NCI-H2171 treated with DMSO at 0.1 percent for 48 hours (cell line): Measurements from ENCODE around the gene UNC5B.

Source experiments
- DNase-seq: peaks from one replicate; lab custom pipeline; 2025; lab: John Stamatoyannopoulos, UW

UNC5B gene

DNA sequence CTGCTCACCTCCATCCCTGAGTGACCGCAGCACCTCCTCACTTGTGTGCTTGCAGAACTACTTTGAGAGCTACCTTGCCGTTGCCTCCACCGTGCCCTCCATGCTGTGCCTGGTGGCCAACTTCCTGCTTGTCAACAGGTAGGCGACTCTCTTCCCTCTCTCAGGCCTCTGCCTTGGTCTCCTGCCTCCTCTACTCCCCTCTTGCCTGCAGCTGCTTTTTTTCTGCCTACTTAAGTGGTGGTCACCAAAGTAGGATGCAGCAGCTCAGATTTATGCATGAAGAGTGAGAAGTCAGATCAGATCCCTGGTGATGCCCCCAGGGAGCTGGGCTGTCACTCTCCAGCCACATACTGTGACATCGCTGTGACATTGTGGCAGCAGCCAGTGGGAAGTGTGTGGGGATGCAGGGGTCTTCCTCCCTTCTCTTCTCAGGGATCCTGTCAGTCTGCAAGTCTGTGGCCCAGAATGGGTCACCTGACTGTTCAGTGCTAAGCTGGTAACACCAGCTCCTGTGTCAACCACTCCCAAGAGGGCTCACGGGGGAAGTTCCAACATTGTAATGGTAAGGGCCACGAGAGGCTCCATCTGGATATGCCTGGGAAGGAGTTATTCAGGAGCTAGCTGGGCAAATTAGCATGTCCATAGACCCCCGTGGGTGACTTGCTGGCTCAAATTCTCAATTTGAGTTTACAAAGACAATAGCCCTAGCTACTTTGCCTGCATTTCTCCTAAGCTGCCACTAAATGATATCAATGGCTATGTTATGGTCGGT, 132.0 kb downstream of the UNC5B start:
- DNase-seq: peak; percentile 19

DNA sequence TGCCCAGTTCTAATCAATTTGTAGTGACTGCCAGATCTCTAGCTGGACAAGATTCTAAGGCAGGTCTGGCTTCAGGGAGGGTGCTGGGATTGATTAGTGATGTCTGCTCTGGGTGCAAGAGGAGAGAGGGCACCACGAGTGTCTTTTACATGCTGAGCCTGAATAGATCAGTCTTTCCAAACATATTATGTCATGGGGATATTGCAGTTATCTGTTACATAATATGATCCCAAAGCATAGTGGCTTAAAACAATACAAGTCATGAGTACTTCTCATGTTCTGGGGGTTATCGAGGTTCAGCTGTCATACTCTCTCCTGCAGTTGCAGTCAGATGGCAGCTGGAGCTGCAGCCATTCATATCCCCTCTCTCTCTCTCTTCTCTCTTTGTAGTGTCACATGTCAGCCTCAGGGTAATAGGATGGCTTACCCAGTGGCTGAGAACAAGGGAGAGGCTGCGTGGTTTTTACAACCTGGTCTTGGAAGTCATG, 132.7 kb downstream of the UNC5B start:
- peak; percentile 66 for DNase-seq

DNA sequence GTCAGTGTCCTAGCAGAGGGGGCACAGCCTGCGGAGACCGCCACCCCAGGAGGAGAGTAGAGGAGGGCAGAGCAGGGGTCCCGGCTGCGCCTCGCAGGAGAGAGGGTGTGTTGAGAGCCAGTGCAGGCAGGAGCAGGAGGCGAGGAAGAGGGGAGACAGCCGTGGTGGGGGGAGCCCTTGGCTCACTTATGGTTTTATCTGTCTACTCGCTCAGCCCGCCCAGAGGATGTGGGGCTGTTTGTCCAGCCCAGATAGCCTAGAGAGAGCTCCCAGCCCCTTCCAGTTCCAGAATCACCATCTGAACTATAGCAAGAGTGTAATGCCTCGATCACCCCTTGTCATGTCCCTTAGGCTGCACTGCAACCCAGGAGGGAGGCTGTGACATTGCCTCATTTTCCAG, 133.3 kb downstream of the UNC5B start:
- DNase-seq: no peak

DNA sequence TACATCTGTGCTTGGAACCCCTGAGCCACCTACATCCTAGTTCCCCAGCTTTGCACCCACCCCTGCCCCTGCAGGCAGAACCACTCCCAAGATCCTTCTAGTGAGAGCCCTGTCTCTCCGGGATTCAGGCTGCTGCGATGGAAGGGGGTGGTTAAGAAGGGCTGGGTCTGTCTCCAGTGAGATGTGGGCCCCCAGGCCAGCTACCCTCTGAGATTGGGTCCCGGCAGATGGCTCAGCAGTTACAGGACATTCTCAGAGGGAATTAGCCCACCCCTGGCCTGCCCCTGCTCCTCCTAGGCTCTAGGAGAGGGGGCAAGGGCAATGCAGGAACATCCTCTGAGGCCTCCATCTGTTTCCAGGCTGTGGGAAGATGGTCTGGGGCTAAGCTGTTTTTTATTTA, 134.4 kb downstream of the UNC5B start:
- DNase-seq: no peak

DNA sequence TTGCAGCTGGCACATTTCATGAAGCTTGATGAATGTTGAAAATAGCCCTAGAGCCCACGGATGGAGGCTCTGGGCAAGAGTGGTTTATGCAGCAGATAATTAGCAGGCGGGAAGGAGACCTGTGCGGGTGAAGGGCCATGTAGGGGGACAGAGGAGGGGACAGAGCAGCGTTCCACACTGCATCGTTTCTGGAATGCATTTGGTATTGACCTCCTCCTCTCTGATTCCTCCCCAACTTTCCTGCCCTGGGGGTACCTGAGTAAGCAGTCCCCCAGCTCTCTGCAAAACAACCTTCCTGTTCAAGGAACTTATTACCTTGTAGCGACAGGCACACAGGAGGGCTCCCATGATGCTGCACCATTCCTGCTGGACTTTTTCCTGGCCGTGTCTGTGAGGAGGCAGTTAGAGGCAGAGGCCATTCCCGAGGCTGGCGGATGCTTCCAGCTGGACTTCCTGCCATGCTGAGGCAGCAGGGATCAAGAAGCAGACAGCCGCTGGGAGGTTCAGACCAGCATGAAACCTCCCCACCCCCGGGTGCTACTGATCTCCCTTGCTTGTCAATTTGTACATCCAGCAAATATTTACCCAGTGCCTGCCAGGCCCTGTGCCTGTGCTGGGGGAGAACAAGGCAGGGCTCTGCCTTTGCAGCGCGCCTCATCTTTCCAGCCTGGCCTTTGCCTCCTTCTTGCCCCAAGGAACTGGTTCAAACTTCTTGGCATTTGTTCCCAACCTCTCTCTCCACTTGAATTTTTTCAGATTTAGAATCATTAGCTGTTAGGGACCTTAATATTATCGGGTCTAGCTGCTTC, 135.4 kb downstream of the UNC5B start:
- no peak for DNase-seq

DNA sequence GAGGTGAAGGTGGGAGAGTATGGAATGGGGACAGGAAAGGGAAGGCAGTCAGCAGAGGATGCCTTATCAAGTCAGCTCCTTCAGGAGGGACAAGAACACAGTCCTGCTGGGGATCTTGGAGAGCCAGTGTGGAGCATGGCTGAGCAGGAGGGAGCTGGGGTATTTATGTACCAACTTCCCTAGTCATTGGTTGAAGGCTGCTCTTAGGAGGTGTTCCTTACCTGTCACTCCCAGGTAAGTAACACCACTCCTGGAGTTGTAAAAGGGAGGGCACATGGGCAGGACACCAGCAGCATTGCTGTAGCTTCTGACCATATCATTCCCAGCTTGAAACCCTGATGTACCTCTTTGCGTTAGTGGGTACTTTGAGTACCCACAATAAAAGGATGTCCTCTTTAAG, 136.5 kb downstream of the UNC5B start:
- no peak for DNase-seq

DNA sequence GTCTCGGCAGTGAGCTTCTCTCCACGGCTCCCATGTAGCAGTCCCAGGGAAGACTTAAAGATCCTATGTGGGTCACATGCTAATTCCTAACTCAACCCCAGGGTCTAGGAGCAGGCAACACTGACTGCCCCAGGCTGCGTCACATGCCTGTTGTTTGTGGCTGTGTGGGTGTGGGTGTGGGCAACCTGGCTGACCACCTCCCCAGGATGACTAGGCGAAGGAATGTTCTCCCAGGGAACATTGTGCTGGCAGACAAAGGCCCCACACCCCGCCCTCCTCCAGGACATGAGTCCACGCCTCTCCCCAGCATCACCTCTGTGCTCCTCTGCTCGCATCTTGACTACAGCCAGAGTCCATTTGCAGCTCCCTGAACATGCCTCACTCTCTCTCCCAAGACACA, 137.0 kb downstream of the UNC5B start:
- no peak for DNase-seq

DNA sequence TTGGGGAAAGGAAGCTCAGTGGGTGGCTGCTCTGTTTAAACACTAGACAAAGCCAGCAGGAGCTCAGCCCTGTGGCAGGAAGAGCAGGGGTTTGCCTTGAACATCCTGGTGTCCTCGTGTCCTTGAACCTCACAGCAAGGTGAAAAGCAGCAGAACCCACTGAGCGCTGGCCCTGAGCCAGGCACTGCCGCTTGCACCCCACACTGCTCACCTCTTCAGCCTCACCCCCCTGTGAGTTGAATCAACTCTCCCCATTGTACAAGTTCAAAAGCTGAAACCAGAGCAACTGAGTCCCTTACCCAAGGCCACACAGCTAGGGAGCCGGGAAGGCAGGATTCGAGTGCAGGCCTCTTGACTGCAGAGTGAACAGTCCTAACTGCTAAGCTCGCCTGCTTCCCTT, 138.7 kb downstream of the UNC5B start:
- DNase-seq: no peak

DNA sequence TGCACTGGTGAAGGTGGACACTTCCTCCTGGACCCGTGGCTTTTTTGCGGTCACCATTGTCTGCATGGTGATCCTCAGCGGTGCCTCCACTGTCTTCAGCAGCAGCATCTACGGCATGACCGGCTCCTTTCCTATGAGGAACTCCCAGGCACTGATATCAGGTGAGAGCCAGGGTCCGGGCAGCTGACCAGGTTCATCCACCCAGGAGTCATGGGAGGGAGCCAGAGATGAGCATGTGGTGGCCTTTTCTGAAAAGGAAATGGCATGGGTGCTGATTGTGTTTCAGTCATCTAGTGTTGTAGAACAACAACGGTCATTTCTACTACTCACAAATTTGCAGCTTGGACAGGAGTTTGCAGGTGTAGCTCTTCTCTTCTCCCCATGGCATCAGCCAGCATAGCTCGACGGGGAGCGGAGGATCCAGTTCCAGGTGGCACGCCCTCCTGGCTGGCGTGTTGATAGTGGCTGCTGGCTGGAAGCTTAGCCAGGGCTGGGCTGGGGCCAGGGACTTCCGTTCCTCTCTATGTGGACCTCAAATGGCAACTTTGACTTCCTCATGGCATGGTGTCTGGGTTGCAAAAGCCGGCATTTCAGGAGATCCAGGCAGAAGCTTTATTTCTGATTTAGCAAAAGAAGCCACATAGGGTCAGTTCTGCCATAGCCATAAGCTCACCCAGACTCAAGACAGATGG, 139.4 kb downstream of the UNC5B start:
- DNase-seq: no peak
